ENCODE data around the gene KPNB1.

The KPNB1 gene

GRCh38 chr17:47603830-47604597 is 45.7 kb upstream of the KPNB1 start:
- Histone ChIP-seq H3K9me3 (ENCODE audit: control insufficient read depth, insufficient read depth, low read depth, low read length) (no peaks in the 10 kb centered on the region), H3K4me1 (ENCODE audit: control insufficient read depth, insufficient read depth, low read length) (peaks cover 12% of the 10 kb centered on the region), H3K4me3 (ENCODE audit: low read depth, low read length) (no peak overlapping the region), H3K27ac (ENCODE audit: extremely low read depth, low read depth, low read length) (peak overlapping the region; percentile 28; the same call in 1 of the 2 replicates), H3K36me3 (ENCODE audit: control insufficient read depth in 2 of 2, insufficient read depth in 1 of 2, low read length in 2 of 2) (peaks cover 80 to 84% of the 10 kb centered on the region in 2 experiments)
- 0 out of 2 replicates have a peak, but pooled peaks have one; percentile 8 for TF ChIP-seq GLIS1 (tag by site-specific recombination; IDR thresholded peaks at IDR 0.05)
- no peak for TF ChIP-seq ZSCAN30 (tag by site-specific recombination; IDR thresholded peaks at IDR 0.05)
- no peak for TF ChIP-seq GFI1B (tag by site-specific recombination; IDR thresholded peaks at IDR 0.05)
- no peak for TF ChIP-seq ZNF837 (tag by site-specific recombination; IDR thresholded peaks at IDR 0.05)
- TF ChIP-seq ZNF24 (tag by site-specific recombination; IDR thresholded peaks at IDR 0.05) = peak; percentile 38; the same call in 1 of the 2 replicates
- peak; percentile 55; the same call in 1 of the 2 replicates for TF ChIP-seq ZEB2 (tag by site-specific recombination; IDR thresholded peaks at IDR 0.05)
- TF ChIP-seq WT1 (tag by site-specific recombination; IDR thresholded peaks at IDR 0.05) = 0 out of 2 replicates have a peak, but pooled peaks have one; percentile 5
- TF ChIP-seq KLF8 (tag by site-specific recombination; IDR thresholded peaks at IDR 0.05) = peak; percentile 13; the same call in 1 of the 2 replicates
- no peak for TF ChIP-seq ZSCAN5A (tag by site-specific recombination; IDR thresholded peaks at IDR 0.05)
- TF ChIP-seq ZNF692 (tag by site-specific recombination; IDR thresholded peaks at IDR 0.05) = peak; percentile 44; the same call in 1 of the 2 replicates
- peak; percentile 28 for TF ChIP-seq OSR2 (tag by site-specific recombination; IDR thresholded peaks at IDR 0.05)
- TF ChIP-seq SP7 (tag by site-specific recombination; IDR thresholded peaks at IDR 0.05) = peak; percentile 87
- TF ChIP-seq ZXDB (tag by site-specific recombination; IDR thresholded peaks at IDR 0.05) = peak; percentile 47; the same call in 1 of the 2 replicates
- no peak for TF ChIP-seq ZNF366 (tag by site-specific recombination; conservative IDR thresholded peaks at IDR 0.05)
- TF ChIP-seq KLF17 (tag by site-specific recombination; IDR thresholded peaks at IDR 0.05) = no peak
- CTCF ChIA-PET = interaction anchor here (0.9 to 4.6 kb wide), 7 partner anchors 9 to 374 kb away, joined by 3 to 41 read pairs (median 3); no protein-coding TSS in a partner anchor
- POLR2A ChIA-PET = no interaction called here

DNA sequence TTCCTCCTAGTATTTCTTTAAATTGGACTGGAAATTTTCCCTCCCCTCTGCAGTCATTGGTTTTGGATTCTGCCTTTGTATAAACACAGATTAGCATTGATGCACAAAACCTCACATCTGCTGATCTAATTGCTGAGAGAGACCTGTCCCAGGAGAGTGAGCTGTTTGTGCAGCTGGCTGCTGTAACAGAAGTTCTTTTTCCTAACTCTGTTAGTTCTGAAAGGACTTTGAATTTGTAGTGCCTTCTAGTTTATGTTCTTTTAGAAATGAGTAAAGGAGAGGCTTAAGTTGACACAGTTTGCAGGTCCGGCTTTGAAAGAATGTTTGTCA is 45.2 kb upstream of the KPNB1 start:
- no peaks in the 10 kb centered on the region for H3K9me3 ChIP-seq (ENCODE audit: control insufficient read depth, insufficient read depth, low read depth, low read length)
- CTCF ChIA-PET = interaction anchor here (0.9 to 4.6 kb wide), 3 partner anchors 11 to 103 kb away, joined by 3 to 41 read pairs (median 6); no protein-coding TSS in a partner anchor
- H3K4me3 ChIP-seq (ENCODE audit: low read depth, low read length) = no peak overlapping the region
- POLR2A ChIA-PET = no interaction called here
- peaks cover 12% of the 10 kb centered on the region for H3K4me1 ChIP-seq (ENCODE audit: control insufficient read depth, insufficient read depth, low read length)
- peaks cover 76 to 84% of the 10 kb centered on the region in 2 experiments for H3K36me3 ChIP-seq (ENCODE audit: control insufficient read depth in 2 of 2, insufficient read depth in 1 of 2, low read length in 2 of 2)
- no peak overlapping the region for H3K27ac ChIP-seq (ENCODE audit: extremely low read depth, low read depth, low read length)
- TF ChIP-seq ZIC2 (tag by site-specific recombination; IDR thresholded peaks at IDR 0.05) (no peak), PRDM10 (tag by site-specific recombination; IDR thresholded peaks at IDR 0.05) (peak; percentile 84), BCL11A (tag by site-specific recombination; IDR thresholded peaks at IDR 0.05; ENCODE audit: low read depth) (0 out of 2 replicates have a peak, but pooled peaks have one; percentile 43), ZNF660 (tag by site-specific recombination; IDR thresholded peaks at IDR 0.05) (no peak), ZBTB17 (tag by site-specific recombination; IDR thresholded peaks at IDR 0.05) (peak; percentile 63), ZNF341 (tag by site-specific recombination; IDR thresholded peaks at IDR 0.05; ENCODE audit: low read depth) (no peak), ZNF600 (tag by site-specific recombination; IDR thresholded peaks at IDR 0.05) (peak; percentile 74; the same call in 1 of the 2 replicates), ZFP3 (tag by site-specific recombination; IDR thresholded peaks at IDR 0.05; ENCODE audit: low read depth) (no peak), ZFP41 (tag by site-specific recombination; IDR thresholded peaks at IDR 0.05; ENCODE audit: borderline replicate concordance) (no peak), ZNF335 (tag by site-specific recombination; conservative IDR thresholded peaks at IDR 0.05) (no peak), IKZF3 (tag by site-specific recombination; IDR thresholded peaks at IDR 0.05) (peak; percentile 81), SP3 (tag by site-specific recombination; IDR thresholded peaks at IDR 0.05) (peak; percentile 20; the same call in 1 of the 2 replicates), SP2 (tag by site-specific recombination; IDR thresholded peaks at IDR 0.05) (0 out of 2 replicates have a peak, but pooled peaks have one; percentile 11)
